WTC11 (cell line): Measurements from ENCODE around the gene PPFIBP2.

Experiments used
- CTCF ChIP-seq: fragments of 200-600 bp; IDR thresholded peaks from 2 replicates; pipeline ENCODE4 v1.8.0; 2022; ENCODE audit warnings: antibody characterized with exemption
- E2F1 ChIP-seq: sonication (generic); formaldehyde crosslinking; IDR thresholded peaks from 2 replicates; pipeline ENCODE4 v1.8.0; 2022; ENCODE audit warnings: mild to moderate bottlenecking, missing genetic modification reagents
- ELF4 ChIP-seq: sonication (generic); formaldehyde crosslinking; IDR thresholded peaks from 2 replicates; pipeline ENCODE4 v1.8.1; 2022; ENCODE audit warnings: low read depth, mild to moderate bottlenecking, moderate library complexity, missing genetic modification reagents
- FOXJ3 ChIP-seq: sonication (generic); formaldehyde crosslinking; IDR thresholded peaks from 2 replicates; pipeline ENCODE4 v1.9.0; 2021; ENCODE audit warnings: missing genetic modification reagents, mild to moderate bottlenecking, borderline replicate concordance
- FOXP4 ChIP-seq: sonication (generic); formaldehyde crosslinking; IDR thresholded peaks from 2 replicates; pipeline ENCODE4 v1.8.0; 2022; ENCODE audit warnings: mild to moderate bottlenecking, missing genetic modification reagents
- NFATC4 ChIP-seq: fragments of 250-450 bp; sonication (Bioruptor Pico); IDR thresholded peaks from 2 replicates; pipeline ENCODE4 v1.9.0; 2021; ENCODE audit warnings: mild to moderate bottlenecking
- NR3C1 ChIP-seq: sonication (generic); formaldehyde crosslinking; conservative IDR thresholded peaks from 2 replicates; pipeline ENCODE4 v1.8.1; 2023; ENCODE audit warnings: low read depth, mild to moderate bottlenecking, missing genetic modification reagents
- PREB ChIP-seq: sonication (generic); formaldehyde crosslinking; IDR thresholded peaks from 2 replicates; pipeline ENCODE4 v1.8.1; 2022; ENCODE audit warnings: mild to moderate bottlenecking, missing genetic modification reagents, moderate library complexity, borderline replicate concordance
- RORB ChIP-seq: fragments of 250-450 bp; sonication (Bioruptor Pico); IDR thresholded peaks from 2 replicates; pipeline ENCODE4 v1.9.0; 2021; ENCODE audit warnings: mild to moderate bottlenecking
- SMAD3 ChIP-seq: sonication (generic); formaldehyde crosslinking; IDR thresholded peaks from 2 replicates; pipeline ENCODE4 v1.8.0; 2022; ENCODE audit warnings: missing genetic modification reagents, mild to moderate bottlenecking, borderline replicate concordance
- STAT6 ChIP-seq: sonication (generic); formaldehyde crosslinking; conservative IDR thresholded peaks from 2 replicates; pipeline ENCODE4 v1.8.1; 2023; ENCODE audit warnings: mild to moderate bottlenecking, low read depth, missing genetic modification reagents, moderate library complexity
- ZNF121 ChIP-seq: sonication (generic); formaldehyde crosslinking; IDR thresholded peaks from 2 replicates; pipeline ENCODE4 v1.8.0; 2023; ENCODE audit warnings: missing genetic modification reagents
- ZNF138 ChIP-seq: sonication (generic); formaldehyde crosslinking; conservative IDR thresholded peaks from 2 replicates; pipeline ENCODE4 v1.8.1; 2022; ENCODE audit warnings: mild to moderate bottlenecking, moderate library complexity, missing genetic modification reagents
- ZNF416 ChIP-seq: fragments of 250-450 bp; sonication (Bioruptor Pico); IDR thresholded peaks from 2 replicates; pipeline ENCODE4 v1.9.0; 2021; ENCODE audit warnings: mild to moderate bottlenecking, inconsistent platforms

GRCh38 chr11:7691759-7692350 is 178.1 kb downstream of the PPFIBP2 start:
- no peak for TF ChIP-seq CTCF
- no peak for TF ChIP-seq FOXP4
- TF ChIP-seq E2F1 (CRISPR knock-in tag): no peak
- TF ChIP-seq ELF4: no peak
- no peak for TF ChIP-seq PREB (CRISPR knock-in tag)
- TF ChIP-seq FOXJ3 (CRISPR knock-in tag): no peak
- TF ChIP-seq SMAD3 (CRISPR knock-in tag): no peak
- TF ChIP-seq ZNF138 (CRISPR knock-in tag): no peak
- TF ChIP-seq RORB (CRISPR knock-in tag): no peak
- no peak for TF ChIP-seq NFATC4 (CRISPR knock-in tag)
- TF ChIP-seq ZNF121: no peak
- TF ChIP-seq ZNF416 (CRISPR knock-in tag): no peak
- TF ChIP-seq STAT6 (CRISPR knock-in tag): no peak
- TF ChIP-seq NR3C1 (CRISPR knock-in tag): no peak
